ENCODE results near the gene NBAS.

- no peak for TF ChIP-seq CTCF (IDR thresholded peaks at IDR 0.05)
- TF ChIP-seq POLR2A (IDR thresholded peaks at IDR 0.05), result no peak
Observed at GRCh38 chr2:15174567-15174966, 386.6 kb downstream of the NBAS start.

Data from esophagus squamous epithelium (tissue), 4 donors.